GM12878 (cell line): ENCODE measurements around the gene SLC24A3. TPM values are rescaled to one million over a fixed set of nuclear protein-coding genes. Genes with fewer than 3 reads are reported as not detected.

ENCODE experiments used
- ATAC-seq: fragments of 200-7000 bp; cut with Tn5 transposase; 3 replicates; pipeline ENCODE4 v1.9.1; 2020; ENCODE audit warnings: mild to moderate bottlenecking, moderate library complexity
- BruUV-seq: library from RNA; stranded (reverse); fragments of 400-500 nt; replicated peaks from 2 replicates; lab custom pipeline; 2021; lab: Mats Ljungman, UMichigan
- CTCF ChIA-PET: fragments of 300-600 bp; sonication (Branson Sonifier 250); formaldehyde crosslinking; extraction: SDS; loops from one replicate; lab custom pipeline; 2021; ENCODE audit warnings: inconsistent platforms; lab: Yijun Ruan, JAX
- POLR2A ChIA-PET: fragments of 350-600 bp; formaldehyde crosslinking; extraction: SDS; loops from one replicate; lab custom pipeline; 2021; ENCODE audit warnings: inconsistent platforms; lab: Charles Lee
- RAD21 ChIA-PET: fragments of 300-600 bp; sonication (Branson Sonifier 250); formaldehyde crosslinking; loops from one replicate; lab custom pipeline; 2023; ENCODE audit warnings: antibody characterized with exemption; ENCODE audit not compliant: unreplicated experiment; lab: Charles Lee
- SMC1A ChIA-PET: fragments of 300-600 bp; sonication (Branson Sonifier 250); formaldehyde crosslinking; loops from one replicate; lab custom pipeline; 2023; ENCODE audit not compliant: unreplicated experiment, uncharacterized antibody; lab: Charles Lee
- DNase-seq: peaks from one replicate; pipeline ENCODE4 v3.0.0-alpha.2; 2011; ENCODE audit warnings: low read depth, low spot score
- FAIRE-seq: peaks from 3 replicates; lab custom pipeline; 2011; peaks lifted over from hg19 to GRCh38; lab: Jason Lieb, UNC
- H2AFZ ChIP-seq: 2 replicates; pipeline ENCODE4 v1.6.0; 2011; ENCODE audit warnings: low read depth, low read length, control low read depth; ENCODE audit not compliant: control insufficient read depth
- H3K27ac ChIP-seq: 2 replicates; pipeline ENCODE4 v1.5.1; 2011; ENCODE audit warnings: control low read depth; ENCODE audit not compliant: control insufficient read depth, insufficient read depth
- H3K27me3 ChIP-seq, 2 experiments: replicated peaks in 1 of 2; 2 replicates each; pipeline versions ENCODE4 v1.6.0 to v1.6.1; 2011; ENCODE audit warnings: low read length in 1 of 2; ENCODE audit not compliant: control insufficient read depth in 2 of 2, insufficient read depth in 2 of 2
- H3K36me3 ChIP-seq, 2 experiments: 2 replicates each; pipeline ENCODE4 v1.5.1; 2011; ENCODE audit warnings: low read length in 1 of 2; ENCODE audit not compliant: control insufficient read depth in 2 of 2, insufficient read depth in 2 of 2
- H3K4me1 ChIP-seq: 2 replicates; pipeline ENCODE4 v1.6.1; 2011; ENCODE audit warnings: mild to moderate bottlenecking, low read length, moderate library complexity, mixed read lengths; ENCODE audit not compliant: control insufficient read depth, insufficient read depth
- H3K4me2 ChIP-seq: 2 replicates; pipeline ENCODE4 v1.6.0; 2011; ENCODE audit warnings: control low read depth; ENCODE audit not compliant: control insufficient read depth, insufficient read depth
- H3K4me3 ChIP-seq: fragments of 200-600 bp; sonication (generic); 2 replicates; pipeline ENCODE4 v1.5.1; 2016
- H3K79me2 ChIP-seq: 2 replicates; pipeline ENCODE4 v1.6.0; 2011; ENCODE audit warnings: low read length; ENCODE audit not compliant: control insufficient read depth, insufficient read depth
- H3K9ac ChIP-seq: 2 replicates; pipeline ENCODE4 v1.8.0; 2011; ENCODE audit warnings: low read length, control low read depth, mixed read lengths; ENCODE audit not compliant: control insufficient read depth, insufficient read depth
- H3K9me3 ChIP-seq: replicated peaks from 3 replicates; pipeline ENCODE4 v1.5.1; 2011; ENCODE audit warnings: mild to moderate bottlenecking, low read length; ENCODE audit not compliant: control insufficient read depth, insufficient read depth
- H4K20me1 ChIP-seq: 2 replicates; pipeline ENCODE4 v1.6.0; 2011; ENCODE audit not compliant: control insufficient read depth, insufficient read depth
- BHLHE40 ChIP-seq, 2 experiments: fragments of 450-650 bp in 1 of 2; IDR thresholded peaks; 2 replicates each; pipeline ENCODE4 v1.6.1; 2011 to 2017; ENCODE audit warnings: low read depth in 2 of 2, borderline replicate concordance in 1 of 2, improper control_type of control experiment in 1 of 2, low read length in 1 of 2, mild to moderate bottlenecking in 1 of 2
- CEBPB ChIP-seq, 2 experiments: fragments of 150-350 bp in 1 of 2; IDR thresholded peaks; 2 replicates each; pipeline ENCODE4 v1.6.1; 2012 to 2014; ENCODE audit warnings: low read depth in 2 of 2, low read length in 2 of 2, borderline replicate concordance in 1 of 2, inconsistent platforms in 1 of 2
- CEBPZ ChIP-seq: fragments of 150-350 bp; IDR thresholded peaks from 2 replicates; pipeline ENCODE4 v1.6.1; 2016; ENCODE audit warnings: low read depth, low read length
- EGR1 ChIP-seq, 2 experiments: IDR thresholded peaks; 1 replicate in 1 of 2; 2 replicates in 1 of 2; pipeline ENCODE4 v1.6.1; 2011 to 2012; ENCODE audit warnings: low read depth in 2 of 2, low read length in 2 of 2, borderline replicate concordance in 1 of 2, mild to moderate bottlenecking in 1 of 2, moderate library complexity in 1 of 2
- NFYB ChIP-seq: IDR thresholded peaks from 2 replicates; pipeline ENCODE4 v1.6.1; 2011; ENCODE audit warnings: low read depth, mild to moderate bottlenecking, low read length, improper control_type of control experiment, moderate library complexity; ENCODE audit not compliant: insufficient read depth
- PRDM15 ChIP-seq: fragments of 450-650 bp; formaldehyde crosslinking; IDR thresholded peaks from 2 replicates; pipeline ENCODE4 v1.4.0; 2020; ENCODE audit warnings: mild to moderate bottlenecking, moderate library complexity
- TCF3 ChIP-seq: IDR thresholded peaks from 2 replicates; pipeline ENCODE4 v1.6.1; 2012; ENCODE audit warnings: low read depth, mild to moderate bottlenecking, low read length, borderline replicate concordance; ENCODE audit not compliant: insufficient read depth
- ZBED1 ChIP-seq: IDR thresholded peaks from 2 replicates; pipeline ENCODE4 v1.6.1; 2016; ENCODE audit warnings: borderline replicate concordance
- WGBS: methylation state at CpG from one replicate; pipeline ENCODE4 v1.1.6; 2016; ENCODE audit warnings: low lambda C conversion rate; ENCODE audit not compliant: insufficient replicate concordance, insufficient coverage; ENCODE audit errors: missing lambda C conversion rate; 5-methylcytosine and 5-hydroxymethylcytosine counted together
- in situ Hi-C: fragments of 300-500 bp; cut with MboI; formaldehyde crosslinking; loops from 9 replicates; pipeline ENCODE4 v1.14.3; 2018; ENCODE audit warnings: mixed read lengths
- intact Hi-C: fragments of 100-400 bp; cut with micrococcal nuclease; formaldehyde crosslinking; loops from one replicate; pipeline ENCODE4 v1.14.2; 2022; ENCODE audit not compliant: unreplicated experiment
- polyA plus RNA-seq, 11 experiments: library from polyadenylated mRNA; depleted of rRNA in 4 of 11; unstranded in 6 of 11; stranded (reverse) in 5 of 11; fragments of >200 nt; fragmentation: Nextera tagmentation in 4 of 11; fragmentation: Illumina TruSeq in 1 of 11; extraction: Ambion mirVana in 4 of 11; extraction: Trizol in 1 of 11; gene quantifications; 1 replicate in 1 of 11; 2 replicates in 10 of 11; pipeline versions ENCODE4 v1.2.1 to v1.2.3, GENCODE V29; 2011 to 2016; ENCODE audit warnings: inconsistent platforms in 2 of 11, missing spikeins in 2 of 11, low read depth in 1 of 11
- total RNA-seq, 4 experiments: library from RNA; depleted of rRNA in 3 of 4; stranded (reverse); fragments of >200 nt in 3 of 4; fragmentation: Illumina TruSeq in 1 of 4; extraction: Trizol in 1 of 4; gene quantifications; 2 replicates each; pipeline versions ENCODE4 v1.2.1 to v1.2.3, GENCODE V29; 2013 to 2021
- TF ChIP-seq, protein P1 (sequence below), 3 experiments: IDR thresholded peaks in 2 of 3; conservative IDR thresholded peaks in 1 of 3; 2 replicates each; pipeline ENCODE4 v1.5.1; 2011; ENCODE audit warnings: low read depth in 3 of 3, low read length in 3 of 3, mild to moderate bottlenecking in 3 of 3, control low read depth in 2 of 3, moderate library complexity in 2 of 3, inconsistent platforms in 1 of 3, mixed read lengths in 1 of 3; ENCODE audit not compliant: control insufficient read depth in 2 of 3, insufficient read depth in 1 of 3; ENCODE audit errors: extremely low read depth in 1 of 3
- TF ChIP-seq, protein P2 (sequence below): IDR thresholded peaks from 2 replicates; pipeline ENCODE4 v1.6.1; 2011; ENCODE audit warnings: mild to moderate bottlenecking, low read depth, low read length, moderate library complexity; ENCODE audit not compliant: insufficient replicate concordance

The SLC24A3 gene
- total and polyA plus RNA-seq, 10 of the 15 experiments (the other 5 are each of a cell fraction or from before 2014, with no cell fraction given) = 0.04 TPM; not detected in 9

DNA sequence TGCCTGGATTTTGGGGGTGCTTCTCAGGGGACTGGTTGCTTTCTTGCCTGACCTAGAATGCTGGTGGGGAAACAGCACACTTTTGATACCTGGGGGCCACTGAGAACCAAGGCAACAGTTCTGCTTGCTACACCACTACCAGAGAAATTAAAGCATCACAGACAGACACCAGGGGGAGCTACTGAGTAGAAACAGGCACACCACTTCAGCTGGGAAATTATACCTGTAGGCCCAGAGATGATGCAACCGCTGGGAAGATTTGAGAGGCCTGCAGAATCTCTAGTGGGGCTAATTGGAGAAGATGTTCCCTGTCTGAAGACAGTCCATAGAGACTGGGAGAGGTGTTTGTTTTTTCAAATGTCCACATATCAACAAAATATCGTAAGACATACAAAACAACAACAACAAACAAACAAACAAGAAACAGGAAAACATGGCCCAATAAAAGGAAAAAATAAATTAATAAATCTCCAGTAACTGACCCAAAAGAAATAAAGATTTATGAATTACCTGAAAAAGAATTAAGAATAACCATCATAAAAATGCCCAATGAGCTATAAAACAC, 416.2 kb downstream of the SLC24A3 start:
- H3K27me3 ChIP-seq = no peaks in the 10 kb centered on the region
- no peaks in the 10 kb centered on the region for H4K20me1 ChIP-seq
- no peak overlapping the region for H2AFZ ChIP-seq
- H3K4me3 ChIP-seq = no peak overlapping the region
- ATAC-seq (peak; percentile 93), FAIRE-seq (peak; percentile 89), DNase-seq (peak; percentile 26)
- ChIA-PET CTCF (interaction anchor here (0.7 to 9.1 kb wide), 22 partner anchors 9 to 996 kb away, joined by 3 to 264 read pairs (median 4); no protein-coding TSS in a partner anchor), RAD21 (interaction anchor here (1.0 to 5.0 kb wide), 5 partner anchors 8 to 45 kb away, joined by 3 to 94 read pairs (median 5); no protein-coding TSS in a partner anchor), SMC1A (interaction anchor here (0.7 to 6.0 kb wide), 14 partner anchors 8 to 911 kb away, joined by 3 to 150 read pairs (median 4); no protein-coding TSS in a partner anchor), POLR2A (no interaction called here)
- BruUV-seq = no TSS peak
- no peaks in the 10 kb centered on the region for H3K36me3 ChIP-seq
- no peak overlapping the region for H3K9ac ChIP-seq
- no peak overlapping the region for H3K27ac ChIP-seq
- intact Hi-C loops = loop anchor here (1.0 kb wide), 1 partner anchor 34 kb away; no protein-coding TSS in a partner anchor
- H3K4me2 ChIP-seq = no peak overlapping the region
- no peaks in the 10 kb centered on the region for H3K9me3 ChIP-seq
- 100% methylated on average over 1 of the region's 2 CpGs for WGBS
- no peaks in the 10 kb centered on the region for H3K79me2 ChIP-seq
- no peaks in the 10 kb centered on the region for H3K4me1 ChIP-seq
- in situ Hi-C loops = no loop called here
- TF ChIP-seq CEBPZ = no peak
- TF ChIP-seq CEBPB (IDR thresholded peaks at IDR 0.05; ENCODE audit: borderline replicate concordance in 1 of 2, low read depth in 2 of 2, low read length in 2 of 2) = peak in 1 of 2 experiments; percentile 71; a peak in 1 of 4 replicates
- no peak for TF ChIP-seq EGR1 (IDR thresholded peaks at IDR 0.05; ENCODE audit: borderline replicate concordance in 1 of 2, low read depth in 2 of 2, low read length in 2 of 2)
- TF ChIP-seq NFYB = no peak
- no peak for TF ChIP-seq PRDM15 (CRISPR knock-in tag)
- TF ChIP-seq BHLHE40 (IDR thresholded peaks at IDR 0.05; ENCODE audit: borderline replicate concordance in 1 of 2, low read depth in 2 of 2, low read length in 1 of 2) = no peak
- no peak for TF ChIP-seq TCF3
- TF ChIP-seq, protein P1, sequence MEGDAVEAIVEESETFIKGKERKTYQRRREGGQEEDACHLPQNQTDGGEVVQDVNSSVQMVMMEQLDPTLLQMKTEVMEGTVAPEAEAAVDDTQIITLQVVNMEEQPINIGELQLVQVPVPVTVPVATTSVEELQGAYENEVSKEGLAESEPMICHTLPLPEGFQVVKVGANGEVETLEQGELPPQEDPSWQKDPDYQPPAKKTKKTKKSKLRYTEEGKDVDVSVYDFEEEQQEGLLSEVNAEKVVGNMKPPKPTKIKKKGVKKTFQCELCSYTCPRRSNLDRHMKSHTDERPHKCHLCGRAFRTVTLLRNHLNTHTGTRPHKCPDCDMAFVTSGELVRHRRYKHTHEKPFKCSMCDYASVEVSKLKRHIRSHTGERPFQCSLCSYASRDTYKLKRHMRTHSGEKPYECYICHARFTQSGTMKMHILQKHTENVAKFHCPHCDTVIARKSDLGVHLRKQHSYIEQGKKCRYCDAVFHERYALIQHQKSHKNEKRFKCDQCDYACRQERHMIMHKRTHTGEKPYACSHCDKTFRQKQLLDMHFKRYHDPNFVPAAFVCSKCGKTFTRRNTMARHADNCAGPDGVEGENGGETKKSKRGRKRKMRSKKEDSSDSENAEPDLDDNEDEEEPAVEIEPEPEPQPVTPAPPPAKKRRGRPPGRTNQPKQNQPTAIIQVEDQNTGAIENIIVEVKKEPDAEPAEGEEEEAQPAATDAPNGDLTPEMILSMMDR (IDR thresholded peaks at IDR 0.05 in 2 of 3, conservative IDR thresholded peaks at IDR 0.05 in 1 of 3; ENCODE audit: control insufficient read depth in 2 of 3, extremely low read depth in 1 of 3, insufficient read depth in 1 of 3, low read depth in 3 of 3, low read length in 3 of 3) = peak; percentile 62 to 76 (median 63)
- TF ChIP-seq, protein P2, sequence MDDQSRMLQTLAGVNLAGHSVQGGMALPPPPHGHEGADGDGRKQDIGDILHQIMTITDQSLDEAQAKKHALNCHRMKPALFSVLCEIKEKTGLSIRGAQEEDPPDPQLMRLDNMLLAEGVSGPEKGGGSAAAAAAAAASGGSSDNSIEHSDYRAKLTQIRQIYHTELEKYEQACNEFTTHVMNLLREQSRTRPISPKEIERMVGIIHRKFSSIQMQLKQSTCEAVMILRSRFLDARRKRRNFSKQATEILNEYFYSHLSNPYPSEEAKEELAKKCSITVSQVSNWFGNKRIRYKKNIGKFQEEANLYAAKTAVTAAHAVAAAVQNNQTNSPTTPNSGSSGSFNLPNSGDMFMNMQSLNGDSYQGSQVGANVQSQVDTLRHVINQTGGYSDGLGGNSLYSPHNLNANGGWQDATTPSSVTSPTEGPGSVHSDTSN = no peak
- no peak for TF ChIP-seq ZBED1
